Measurements from ENCODE around the gene LRP2.
"Not testable (repeated sequence)": the region's sequence is repeated elsewhere in the genome, so short reads cannot be mapped to it uniquely, and the experiment has no call there.

LRP2 gene

DNA sequence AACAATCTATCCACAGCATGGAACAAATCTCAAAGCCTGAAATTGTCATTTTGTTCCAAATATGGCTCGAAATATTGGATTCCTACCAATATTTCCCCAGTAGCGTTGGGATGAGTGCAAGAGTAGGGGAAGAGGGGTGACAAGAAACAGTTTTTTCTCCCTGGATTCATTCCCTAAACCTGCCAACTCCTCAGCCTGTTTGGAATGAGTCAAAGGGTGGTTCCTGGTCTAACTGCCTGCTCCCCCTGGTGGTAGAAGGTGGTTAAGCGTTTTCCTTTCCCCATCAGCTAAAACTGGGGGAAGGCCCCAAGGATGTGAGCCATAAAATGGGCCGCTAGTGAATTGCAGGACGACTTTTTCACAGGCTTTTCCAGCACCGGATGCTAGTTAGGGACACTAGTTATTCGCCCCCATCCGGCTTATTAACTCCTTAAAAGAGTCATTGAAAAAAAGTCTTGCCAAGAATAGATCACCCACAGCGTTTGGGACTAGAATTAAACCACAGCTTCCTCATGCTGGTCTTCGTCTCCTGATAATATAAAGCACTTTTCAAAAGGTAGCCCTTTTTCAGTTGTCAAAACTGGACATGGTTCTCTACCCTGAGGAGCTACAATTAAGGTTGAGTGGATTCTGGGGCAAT is 220.5 kb downstream of the LRP2 start:
- no peak overlapping the region for H3K4me3 ChIP-seq (ENCODE audit: low read depth, low read length)
- TF ChIP-seq, protein P1, sequence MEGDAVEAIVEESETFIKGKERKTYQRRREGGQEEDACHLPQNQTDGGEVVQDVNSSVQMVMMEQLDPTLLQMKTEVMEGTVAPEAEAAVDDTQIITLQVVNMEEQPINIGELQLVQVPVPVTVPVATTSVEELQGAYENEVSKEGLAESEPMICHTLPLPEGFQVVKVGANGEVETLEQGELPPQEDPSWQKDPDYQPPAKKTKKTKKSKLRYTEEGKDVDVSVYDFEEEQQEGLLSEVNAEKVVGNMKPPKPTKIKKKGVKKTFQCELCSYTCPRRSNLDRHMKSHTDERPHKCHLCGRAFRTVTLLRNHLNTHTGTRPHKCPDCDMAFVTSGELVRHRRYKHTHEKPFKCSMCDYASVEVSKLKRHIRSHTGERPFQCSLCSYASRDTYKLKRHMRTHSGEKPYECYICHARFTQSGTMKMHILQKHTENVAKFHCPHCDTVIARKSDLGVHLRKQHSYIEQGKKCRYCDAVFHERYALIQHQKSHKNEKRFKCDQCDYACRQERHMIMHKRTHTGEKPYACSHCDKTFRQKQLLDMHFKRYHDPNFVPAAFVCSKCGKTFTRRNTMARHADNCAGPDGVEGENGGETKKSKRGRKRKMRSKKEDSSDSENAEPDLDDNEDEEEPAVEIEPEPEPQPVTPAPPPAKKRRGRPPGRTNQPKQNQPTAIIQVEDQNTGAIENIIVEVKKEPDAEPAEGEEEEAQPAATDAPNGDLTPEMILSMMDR (IDR thresholded peaks at IDR 0.05; ENCODE audit: low read depth, low read length, missing control alignments) = peak; percentile 94
- DNase-seq (ENCODE audit: low read depth) = peak; percentile 15

DNA sequence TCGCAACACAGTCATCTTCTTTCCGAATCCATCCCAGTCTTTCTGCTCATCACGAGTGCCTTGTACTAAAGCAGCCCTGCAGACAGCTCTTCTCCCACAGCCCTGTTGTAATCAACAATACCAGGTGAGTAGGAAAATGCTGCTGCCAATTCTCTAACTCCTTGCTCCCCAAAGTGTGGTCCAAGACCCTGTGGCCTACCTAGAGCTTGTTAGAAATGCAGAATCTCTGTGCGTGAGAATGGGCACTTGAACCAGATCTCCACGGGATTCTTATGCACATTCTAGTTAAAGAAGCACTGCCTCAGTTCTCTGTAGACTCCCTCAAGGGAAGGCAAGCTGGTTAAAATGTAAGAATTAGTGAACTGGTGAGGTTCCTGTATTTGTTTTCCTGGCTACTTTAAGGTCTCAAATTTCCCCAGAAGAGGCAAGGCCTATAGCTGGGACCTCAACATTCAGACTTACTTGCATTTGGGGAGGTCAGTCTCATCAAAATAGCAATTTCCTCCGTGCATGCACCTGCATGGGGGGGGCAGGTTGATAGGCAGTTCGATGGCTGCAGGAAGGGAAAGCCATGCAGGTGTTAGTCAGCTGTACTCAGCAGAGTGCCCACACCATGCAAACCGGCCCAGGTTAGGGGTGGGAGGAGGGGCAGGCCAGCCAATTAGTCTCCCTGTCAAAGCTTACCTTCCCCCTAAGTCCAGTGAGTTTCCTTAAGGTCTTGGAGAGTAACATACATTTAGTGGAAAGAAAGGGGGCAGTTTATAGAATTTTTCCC is 222.2 kb downstream of the LRP2 start:
- no peak overlapping the region for H3K4me3 ChIP-seq (ENCODE audit: low read depth, low read length)
- no peak for DNase-seq (ENCODE audit: low read depth)
- TF ChIP-seq, protein P1 (IDR thresholded peaks at IDR 0.05; ENCODE audit: low read depth, low read length, missing control alignments) = no peak

DNA sequence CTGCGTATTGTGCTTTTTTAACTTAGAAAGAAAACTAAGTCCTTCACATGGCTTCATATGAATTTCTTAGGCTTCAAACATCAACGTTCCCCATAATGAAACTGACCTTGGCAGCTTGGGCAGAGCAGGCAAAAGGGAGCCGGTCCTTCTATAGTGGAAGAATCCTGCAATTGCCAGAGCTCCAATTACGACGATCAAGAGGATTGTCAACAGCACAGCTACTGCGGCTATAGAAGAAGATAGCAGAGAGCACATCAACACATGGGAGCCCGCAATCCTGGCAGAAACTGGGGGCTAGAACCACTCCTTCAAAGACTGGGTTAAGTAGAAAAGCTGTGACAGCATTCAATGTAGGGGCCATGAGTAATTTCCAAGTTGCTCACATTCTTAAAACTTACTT is 223.2 kb downstream of the LRP2 start:
- TF ChIP-seq, protein P1 (IDR thresholded peaks at IDR 0.05; ENCODE audit: low read depth, low read length, missing control alignments) = no peak
- no peak overlapping the region for H3K4me3 ChIP-seq (ENCODE audit: low read depth, low read length)
- DNase-seq (ENCODE audit: low read depth) = no peak

DNA sequence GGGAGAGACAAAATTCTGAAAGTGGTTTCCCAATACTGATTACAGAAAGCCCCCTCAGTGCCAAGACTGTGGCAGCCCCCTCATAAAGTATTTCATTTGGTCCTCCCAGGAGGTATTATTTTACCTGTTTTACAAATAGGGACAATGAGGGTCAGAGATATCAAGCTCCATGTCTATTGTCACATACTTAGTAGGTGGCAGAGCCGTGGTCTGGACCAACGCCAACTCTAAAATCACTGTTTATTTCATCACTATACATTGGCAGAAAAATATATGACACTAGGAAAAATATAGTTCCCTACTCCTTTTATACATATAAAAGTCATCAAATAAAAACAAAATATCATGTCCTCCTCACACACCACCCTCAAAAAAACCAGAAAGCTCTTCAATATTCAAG is 224.4 kb downstream of the LRP2 start:
- no peak overlapping the region for H3K4me3 ChIP-seq (ENCODE audit: low read depth, low read length)
- DNase-seq (ENCODE audit: low read depth) = no peak
- TF ChIP-seq, protein P1 (IDR thresholded peaks at IDR 0.05; ENCODE audit: low read depth, low read length, missing control alignments) = no peak

DNA sequence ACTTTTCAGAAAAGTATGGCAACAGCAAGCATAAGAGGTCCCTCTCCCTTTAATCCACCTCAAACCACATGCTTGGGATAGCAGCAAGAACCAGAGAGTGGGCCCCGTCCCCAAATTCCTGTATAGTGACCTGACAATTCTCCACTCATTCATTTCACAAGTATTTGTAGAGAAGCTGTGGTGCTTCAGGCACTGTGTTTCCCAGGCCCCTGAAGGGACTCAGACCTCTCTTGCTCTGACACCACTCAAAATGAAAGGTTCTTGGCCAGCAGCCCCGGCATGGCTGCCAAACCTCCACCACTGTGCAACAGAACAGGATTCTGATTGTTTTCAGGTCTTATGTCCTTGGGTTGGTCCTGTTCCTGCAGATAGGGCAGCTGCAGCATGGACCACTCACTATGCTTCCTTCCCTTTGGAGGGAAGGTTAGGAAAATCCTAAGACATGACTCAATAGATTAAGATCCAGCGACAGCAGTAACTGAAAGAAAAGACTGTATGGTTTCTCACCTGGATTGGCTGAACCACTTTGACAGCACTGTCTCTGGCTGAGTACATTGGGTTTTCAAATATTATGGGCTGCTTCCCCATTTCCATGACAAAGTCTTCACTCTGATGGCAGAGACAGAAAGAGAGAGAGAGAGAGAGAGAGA is 225.3 kb downstream of the LRP2 start:
- TF ChIP-seq, protein P1 (IDR thresholded peaks at IDR 0.05; ENCODE audit: low read depth, low read length, missing control alignments) = no peak
- DNase-seq (ENCODE audit: low read depth) = no peak
- no peak overlapping the region for H3K4me3 ChIP-seq (ENCODE audit: low read depth, low read length)

DNA sequence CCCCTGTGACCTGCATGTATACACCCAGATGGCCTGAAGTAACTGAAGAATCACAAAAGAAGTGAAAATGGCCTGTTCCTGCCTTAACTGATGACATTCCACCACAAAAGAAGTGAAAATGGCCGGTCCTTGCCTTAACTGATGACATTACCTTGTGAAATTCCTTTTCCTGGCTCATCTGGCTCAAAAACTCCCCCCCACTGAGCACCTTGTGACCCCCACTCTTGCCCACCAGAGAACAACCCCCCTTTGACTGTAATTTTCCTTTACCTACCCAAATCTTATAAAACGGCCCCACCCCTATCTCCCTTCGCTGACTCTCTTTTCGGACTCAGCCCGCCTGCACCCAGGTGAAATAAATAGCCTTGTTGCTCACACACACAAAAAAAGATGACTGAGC is 225.9 kb downstream of the LRP2 start:
- H3K4me3 ChIP-seq (ENCODE audit: low read depth, low read length); DNase-seq (ENCODE audit: low read depth): not testable (repeated sequence)

DNA sequence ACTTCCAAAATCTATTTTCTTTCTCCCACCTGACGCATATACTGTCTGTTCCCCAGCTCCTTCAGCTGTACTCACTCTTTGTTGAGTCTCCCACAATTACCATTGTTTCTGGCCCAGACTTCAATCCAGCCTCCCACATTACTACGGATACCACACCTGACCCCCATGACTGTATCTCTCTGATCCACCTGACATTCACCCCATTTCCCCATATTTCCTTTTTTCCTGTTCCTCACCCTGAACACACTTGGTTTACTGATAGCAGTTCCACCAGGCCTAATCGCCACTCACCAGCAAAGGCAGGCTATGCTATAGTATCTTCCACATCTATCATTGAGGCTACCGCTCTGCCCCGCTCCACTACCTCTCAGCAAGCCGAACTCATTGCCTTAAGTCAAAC is 228.1 kb downstream of the LRP2 start:
- not testable (repeated sequence) for H3K4me3 ChIP-seq (ENCODE audit: low read depth, low read length); DNase-seq (ENCODE audit: low read depth)
